HFF-Myc (cell line): ENCODE measurements around the gene SELL.
"Not testable (repeated sequence)": the region's sequence is repeated elsewhere in the genome, so short reads cannot be mapped to it uniquely, and the experiment has no call there.

ENCODE experiments used
- DNase-seq: peaks from one replicate; pipeline ENCODE4 v3.0.0-alpha.2; 2011; ENCODE audit warnings: low read depth; ENCODE audit errors: extremely low read depth
- H3K4me3 ChIP-seq: replicated peaks from 2 replicates; pipeline ENCODE4 v1.5.1; 2011; ENCODE audit warnings: low read depth, mild to moderate bottlenecking, control low read depth, low read length
- TF ChIP-seq, protein P1 (sequence below): IDR thresholded peaks from 2 replicates; pipeline ENCODE4 v1.5.1; 2012; ENCODE audit warnings: mild to moderate bottlenecking, low read depth, low read length, control low read depth; ENCODE audit errors: missing control alignments

Gene SELL

DNA sequence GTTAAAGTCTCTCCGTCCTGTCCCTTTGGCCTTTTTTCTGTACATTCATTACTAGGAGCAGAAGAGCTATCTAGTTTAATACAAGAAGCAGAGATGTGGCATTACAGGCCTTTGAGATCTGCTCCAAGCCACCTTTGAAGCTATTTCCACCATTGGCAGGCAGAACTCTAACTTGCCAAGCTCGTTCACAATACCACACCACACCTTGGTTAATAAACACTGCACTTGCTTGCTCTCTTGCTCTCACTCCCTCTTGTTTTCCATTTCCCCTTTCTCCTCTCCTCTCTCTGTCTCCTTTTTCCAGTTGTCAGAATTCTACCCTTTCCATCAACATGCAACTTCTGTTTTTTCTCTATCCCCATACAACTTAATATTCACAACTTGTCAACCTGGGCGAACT lies 15.4 kb upstream of the SELL start:
- DNase-seq, result no peak
- no peak overlapping the region for H3K4me3 ChIP-seq
- TF ChIP-seq, protein P1, sequence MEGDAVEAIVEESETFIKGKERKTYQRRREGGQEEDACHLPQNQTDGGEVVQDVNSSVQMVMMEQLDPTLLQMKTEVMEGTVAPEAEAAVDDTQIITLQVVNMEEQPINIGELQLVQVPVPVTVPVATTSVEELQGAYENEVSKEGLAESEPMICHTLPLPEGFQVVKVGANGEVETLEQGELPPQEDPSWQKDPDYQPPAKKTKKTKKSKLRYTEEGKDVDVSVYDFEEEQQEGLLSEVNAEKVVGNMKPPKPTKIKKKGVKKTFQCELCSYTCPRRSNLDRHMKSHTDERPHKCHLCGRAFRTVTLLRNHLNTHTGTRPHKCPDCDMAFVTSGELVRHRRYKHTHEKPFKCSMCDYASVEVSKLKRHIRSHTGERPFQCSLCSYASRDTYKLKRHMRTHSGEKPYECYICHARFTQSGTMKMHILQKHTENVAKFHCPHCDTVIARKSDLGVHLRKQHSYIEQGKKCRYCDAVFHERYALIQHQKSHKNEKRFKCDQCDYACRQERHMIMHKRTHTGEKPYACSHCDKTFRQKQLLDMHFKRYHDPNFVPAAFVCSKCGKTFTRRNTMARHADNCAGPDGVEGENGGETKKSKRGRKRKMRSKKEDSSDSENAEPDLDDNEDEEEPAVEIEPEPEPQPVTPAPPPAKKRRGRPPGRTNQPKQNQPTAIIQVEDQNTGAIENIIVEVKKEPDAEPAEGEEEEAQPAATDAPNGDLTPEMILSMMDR, result no peak

DNA sequence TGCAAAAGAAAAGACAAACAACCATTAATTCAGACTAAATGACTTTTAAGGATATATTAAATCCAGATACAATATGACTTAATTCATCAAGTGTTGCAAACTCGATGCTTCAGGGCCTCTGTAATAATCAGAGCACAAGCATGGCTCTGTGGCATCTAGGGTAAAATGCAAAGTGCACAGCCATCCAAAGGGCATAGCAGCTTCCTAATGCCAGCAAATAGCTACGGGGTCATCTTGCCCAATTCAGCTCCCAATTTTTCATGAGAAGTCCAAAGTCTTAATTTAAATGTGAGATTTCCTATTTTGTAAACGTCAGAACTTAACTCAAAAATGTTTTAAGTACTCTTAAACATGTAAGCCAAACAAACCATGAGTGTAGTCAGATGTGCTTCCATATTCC lies 14.5 kb upstream of the SELL start:
- TF ChIP-seq, protein P1, result no peak
- DNase-seq, result no peak
- no peak overlapping the region for H3K4me3 ChIP-seq

DNA sequence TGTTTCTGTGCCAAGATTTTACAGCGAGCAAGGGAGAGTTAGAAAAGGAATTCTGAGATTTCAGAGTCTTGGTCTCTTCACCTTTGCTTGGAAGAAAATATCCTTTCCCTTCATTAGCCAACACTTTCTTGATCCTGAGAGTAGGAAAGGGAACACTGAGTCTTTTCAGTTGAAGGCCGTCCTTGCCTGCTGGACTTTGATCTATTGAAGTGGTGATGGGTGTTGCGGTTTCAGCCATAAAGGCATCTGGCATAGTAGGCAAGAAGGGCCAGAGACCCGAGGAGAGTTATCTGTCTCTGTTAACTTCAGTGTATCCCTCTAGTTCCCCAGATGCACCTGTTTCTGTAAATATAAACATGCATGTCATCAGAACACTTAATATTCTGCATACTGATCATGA lies 12.7 kb upstream of the SELL start:
- no peak for DNase-seq
- no peak overlapping the region for H3K4me3 ChIP-seq
- TF ChIP-seq, protein P1, result no peak

DNA sequence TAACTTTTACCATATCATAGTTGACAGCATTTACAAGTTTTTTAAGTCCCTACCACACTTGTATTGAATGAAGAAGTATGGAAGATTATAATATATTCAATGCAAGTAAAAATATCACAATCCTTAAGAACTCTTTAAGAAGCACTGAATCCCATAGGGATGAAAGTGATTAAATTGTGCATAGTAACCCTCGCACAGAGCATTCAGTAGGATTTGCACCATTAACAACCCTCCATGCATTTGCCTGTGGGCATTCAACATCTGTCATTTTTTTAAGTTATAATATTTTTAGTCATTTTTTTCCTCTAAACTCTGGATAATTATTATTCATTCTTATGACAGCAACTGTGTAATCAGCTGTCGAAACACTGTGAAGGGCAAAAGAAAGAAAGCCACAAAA lies 12.3 kb upstream of the SELL start:
- H3K4me3 ChIP-seq, result no peak overlapping the region
- DNase-seq, result no peak
- TF ChIP-seq, protein P1, result no peak

DNA sequence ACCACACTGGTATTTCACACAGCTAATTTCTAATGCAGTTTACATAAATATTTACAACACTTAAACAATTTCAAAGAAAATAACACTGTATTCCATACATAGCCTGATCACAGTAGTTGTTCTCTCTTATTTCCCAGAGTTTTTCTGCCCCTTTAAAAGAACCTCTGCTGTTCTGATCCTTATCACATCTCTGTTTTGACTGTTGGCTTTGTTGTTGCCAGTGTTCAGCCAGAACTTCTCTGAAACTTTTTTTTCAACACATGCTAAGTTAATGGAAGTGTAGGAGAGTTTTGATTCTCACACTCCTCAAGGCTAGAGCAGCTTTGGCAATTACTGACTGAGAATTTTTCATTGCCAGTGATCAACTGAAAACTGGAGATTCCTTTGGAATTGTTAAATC lies 11.4 kb upstream of the SELL start:
- TF ChIP-seq, protein P1, result no peak
- no peak for DNase-seq

DNA sequence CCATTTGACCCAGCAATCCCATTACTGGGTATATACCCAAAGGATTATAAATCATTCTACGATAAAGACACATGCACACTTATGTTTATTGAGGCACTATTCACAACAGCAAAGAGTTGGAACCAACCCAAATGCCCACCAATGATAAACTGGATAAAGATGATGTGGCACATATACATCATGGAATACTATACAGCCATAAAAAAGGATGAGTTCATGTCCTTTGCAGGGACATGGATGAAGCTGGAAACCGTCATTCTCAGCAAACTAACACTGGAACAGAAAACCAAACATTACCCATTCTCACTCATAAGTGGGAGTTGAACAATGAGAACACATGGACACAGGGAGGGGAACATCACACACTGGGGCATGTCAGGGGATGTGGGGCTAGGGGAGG lies 3.7 kb upstream of the SELL start:
- not testable (repeated sequence) for DNase-seq, H3K4me3 ChIP-seq

More for the DNA sequence above, 11.4 kb upstream of the SELL start:
- H3K4me3 ChIP-seq, result no peak overlapping the region

DNA sequence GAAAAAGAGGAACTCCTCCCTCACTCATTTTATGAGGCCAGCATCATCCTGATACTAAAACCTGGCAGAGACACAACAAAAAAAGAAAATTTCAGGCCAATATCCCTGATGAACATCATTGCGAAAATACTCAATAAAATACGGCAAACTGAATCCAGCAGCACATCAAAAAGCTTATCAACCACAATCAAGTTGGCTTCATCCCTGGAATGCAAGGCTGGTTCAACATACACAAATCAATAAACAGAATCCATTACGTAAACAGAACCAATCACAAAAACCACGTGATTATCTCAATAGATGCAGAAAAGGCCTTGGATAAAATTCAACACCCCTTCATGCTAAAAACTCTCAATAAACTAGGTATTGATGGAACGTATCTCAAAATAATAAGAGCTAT lies 1.7 kb upstream of the SELL start:
- H3K4me3 ChIP-seq, DNase-seq: not testable (repeated sequence)

DNA sequence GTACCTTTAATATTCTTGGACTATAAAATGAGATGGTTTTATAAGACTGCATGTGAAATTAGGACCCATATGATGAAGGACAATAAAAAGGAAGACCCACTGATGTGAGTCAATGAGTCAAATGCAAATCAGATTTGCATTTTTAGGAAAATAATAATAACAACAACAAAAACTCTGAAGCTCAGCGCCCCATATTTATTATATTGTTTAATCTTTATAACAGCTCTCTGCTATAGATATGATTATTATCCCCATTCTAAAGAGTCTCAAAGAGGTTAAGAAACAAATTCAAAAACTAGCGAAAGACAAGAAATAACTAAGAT lies 850 bp upstream of the SELL start:
- DNase-seq, result no peak
- no peak overlapping the region for H3K4me3 ChIP-seq
- TF ChIP-seq, protein P1, result no peak
